Activated CD4-positive, alpha-beta T cell treated with anti-CD3 and anti-CD28 coated beads for 4 hours (primary cell): ENCODE measurements around the gene MANF.
"Not testable (repeated sequence)": the region's sequence is repeated elsewhere in the genome, so short reads cannot be mapped to it uniquely, and the experiment has no call there.

Source experiments
- DNase-seq, 2 donors: peaks; one replicate each; pipeline ENCODE4 v3.0.0-alpha.2; 2020

The MANF gene

GRCh38 chr3:51373658-51374421, 11.3 kb upstream of the MANF start:
- DNase-seq: no peak

GRCh38 chr3:51374456-51374855, 10.6 kb upstream of the MANF start:
- no peak for DNase-seq

GRCh38 chr3:51375136-51375535, 10.0 kb upstream of the MANF start:
- no peak for DNase-seq

GRCh38 chr3:51375571-51375970, 9.5 kb upstream of the MANF start:
- DNase-seq: no peak

- no peak for DNase-seq
Measured at GRCh38 chr3:51378065-51378464, 7.0 kb upstream of the MANF start.

- DNase-seq: no peak
Measured at GRCh38 chr3:51378726-51379125, 6.4 kb upstream of the MANF start.

GRCh38 chr3:51379301-51379700, 5.8 kb upstream of the MANF start:
- no peak for DNase-seq

GRCh38 chr3:51379746-51380455, 5.2 kb upstream of the MANF start:
- DNase-seq: no peak

- no peak for DNase-seq
Measured at GRCh38 chr3:51380601-51381332, 4.3 kb upstream of the MANF start.

GRCh38 chr3:51381333-51381705, 3.8 kb upstream of the MANF start:
- no peak for DNase-seq

- no peak for DNase-seq
Measured at GRCh38 chr3:51382076-51382745, 2.9 kb upstream of the MANF start.

- DNase-seq: no peak
Measured at GRCh38 chr3:51382947-51383578, 2.0 kb upstream of the MANF start.

- DNase-seq: no peak
Measured at GRCh38 chr3:51384055-51384725, 901 bp upstream of the MANF start.

- DNase-seq: no peak
Measured at GRCh38 chr3:51385621-51386091, 565 bp downstream of the MANF start.

- DNase-seq: no peak
Measured at GRCh38 chr3:51386159-51386851, 1.2 kb downstream of the MANF start.

- DNase-seq: no peak
Measured at GRCh38 chr3:51386852-51387229, 1.8 kb downstream of the MANF start.

GRCh38 chr3:51387281-51387680, 2.2 kb downstream of the MANF start:
- DNase-seq: not testable (repeated sequence)

- DNase-seq: no peak
Measured at GRCh38 chr3:51388286-51389029, 3.4 kb downstream of the MANF start.

GRCh38 chr3:51389423-51390183, 4.5 kb downstream of the MANF start:
- peak; percentile 52 to 66 for DNase-seq
